Mesothelial cell of epicardium (in vitro differentiated cells): Measurements from ENCODE around the gene DAGLA. TPM values are rescaled to one million over a fixed set of nuclear protein-coding genes. Genes with fewer than 3 reads are reported as not detected.

Source experiments
- DNase-seq, 2 experiments: peaks; one replicate each; pipeline ENCODE4 v3.0.0; 2021; ENCODE audit warnings: low spot score in 2 of 2; ENCODE audit not compliant: unreplicated experiment in 2 of 2
- H3K27ac Mint-ChIP-seq: 2 replicates; pipeline ENCODE4 v1.8.0; 2021; ENCODE audit warnings: mixed read lengths
- H3K27me3 Mint-ChIP-seq: 2 replicates; pipeline ENCODE4 v1.8.0; 2021; ENCODE audit warnings: low read depth, mixed read lengths
- H3K36me3 Mint-ChIP-seq: 2 replicates; pipeline ENCODE4 v1.8.0; 2021; ENCODE audit warnings: mixed read lengths
- H3K4me1 Mint-ChIP-seq: 2 replicates; pipeline ENCODE4 v1.8.0; 2021; ENCODE audit warnings: mixed read lengths
- H3K4me3 Mint-ChIP-seq: 2 replicates; pipeline ENCODE4 v1.8.0; 2021; ENCODE audit warnings: mild to moderate bottlenecking, moderate library complexity, mixed read lengths
- H3K9me3 Mint-ChIP-seq: 2 replicates; pipeline ENCODE4 v1.8.0; 2021; ENCODE audit warnings: mixed read lengths
- total RNA-seq: library from RNA; stranded (reverse); gene quantifications from 3 replicates; pipeline ENCODE4 v1.2.1, GENCODE V29; 2021
- TF ChIP-seq, protein P1 (sequence below): fragments of 200-600 bp; sonication (generic); IDR thresholded peaks from one replicate; pipeline ENCODE4 v1.5.0; 2021; ENCODE audit warnings: antibody characterized with exemption; ENCODE audit not compliant: unreplicated experiment

Gene DAGLA
- total RNA-seq, 1 donor from 2014 or later: 8.1 TPM

DNA sequence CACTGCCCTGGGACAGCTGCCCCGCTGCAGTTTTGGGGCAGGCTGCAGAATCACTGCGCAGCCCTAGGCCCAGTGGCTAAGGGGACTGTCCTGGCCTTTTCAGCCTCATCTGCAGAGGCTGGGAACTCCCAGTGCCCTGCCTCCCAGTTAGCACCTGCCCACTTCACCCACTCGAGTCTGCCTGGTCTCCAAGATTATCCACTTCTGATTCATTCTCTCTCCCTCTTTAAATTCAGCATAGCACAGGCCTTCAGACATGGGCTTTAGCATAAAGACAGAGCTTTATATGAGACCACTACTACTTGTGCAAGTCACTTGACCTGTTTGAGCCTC lies 8.9 kb downstream of the DAGLA start:
- Mint-ChIP-seq H3K27ac (no peak overlapping the region), H3K4me1 (peaks cover 10% of the 10 kb centered on the region), H3K36me3 (no peaks in the 10 kb centered on the region), H3K9me3 (no peaks in the 10 kb centered on the region), H3K27me3 (peaks cover 3% of the 10 kb centered on the region), H3K4me3 (no peak overlapping the region)
- no peak for DNase-seq
- TF ChIP-seq, protein P1, sequence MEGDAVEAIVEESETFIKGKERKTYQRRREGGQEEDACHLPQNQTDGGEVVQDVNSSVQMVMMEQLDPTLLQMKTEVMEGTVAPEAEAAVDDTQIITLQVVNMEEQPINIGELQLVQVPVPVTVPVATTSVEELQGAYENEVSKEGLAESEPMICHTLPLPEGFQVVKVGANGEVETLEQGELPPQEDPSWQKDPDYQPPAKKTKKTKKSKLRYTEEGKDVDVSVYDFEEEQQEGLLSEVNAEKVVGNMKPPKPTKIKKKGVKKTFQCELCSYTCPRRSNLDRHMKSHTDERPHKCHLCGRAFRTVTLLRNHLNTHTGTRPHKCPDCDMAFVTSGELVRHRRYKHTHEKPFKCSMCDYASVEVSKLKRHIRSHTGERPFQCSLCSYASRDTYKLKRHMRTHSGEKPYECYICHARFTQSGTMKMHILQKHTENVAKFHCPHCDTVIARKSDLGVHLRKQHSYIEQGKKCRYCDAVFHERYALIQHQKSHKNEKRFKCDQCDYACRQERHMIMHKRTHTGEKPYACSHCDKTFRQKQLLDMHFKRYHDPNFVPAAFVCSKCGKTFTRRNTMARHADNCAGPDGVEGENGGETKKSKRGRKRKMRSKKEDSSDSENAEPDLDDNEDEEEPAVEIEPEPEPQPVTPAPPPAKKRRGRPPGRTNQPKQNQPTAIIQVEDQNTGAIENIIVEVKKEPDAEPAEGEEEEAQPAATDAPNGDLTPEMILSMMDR: no peak

DNA sequence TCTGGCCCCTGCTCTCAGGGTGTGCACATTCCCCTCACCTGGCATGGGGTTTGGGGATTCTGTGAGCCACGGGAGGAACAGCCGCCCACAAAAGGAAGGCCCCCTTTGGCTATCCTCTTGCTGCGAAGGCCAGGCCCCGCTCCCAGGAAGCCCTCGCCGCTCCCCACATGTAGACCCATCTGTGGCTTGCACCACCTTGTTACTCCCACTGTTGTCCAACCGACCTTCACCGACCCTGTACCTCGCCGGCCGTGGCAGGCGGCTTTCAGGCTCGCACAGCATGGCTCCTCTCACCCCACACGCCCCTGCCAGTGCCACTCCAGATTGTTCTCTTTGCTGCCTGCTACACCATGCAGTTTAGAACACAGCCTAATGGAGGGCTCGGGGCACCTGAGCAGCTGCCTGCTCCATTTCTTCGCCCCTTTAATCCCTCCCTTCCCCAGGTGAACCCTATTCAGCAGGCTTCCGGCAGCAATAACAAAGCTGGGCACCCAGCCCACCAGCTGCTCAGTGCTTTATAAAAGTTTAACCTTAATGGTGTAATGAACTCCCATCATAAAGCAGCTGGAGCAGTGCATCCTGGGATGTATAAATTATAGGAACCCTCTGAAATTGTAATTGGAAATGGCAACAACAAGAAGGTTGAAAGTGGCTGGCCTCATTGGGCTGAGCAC lies 10.7 kb downstream of the DAGLA start:
- no peak overlapping the region for H3K4me3 Mint-ChIP-seq
- DNase-seq: no peak
- TF ChIP-seq, protein P1: no peak
- H3K27me3 Mint-ChIP-seq: peaks cover 2% of the 10 kb centered on the region
- H3K9me3 Mint-ChIP-seq: no peaks in the 10 kb centered on the region
- H3K36me3 Mint-ChIP-seq: no peaks in the 10 kb centered on the region
- H3K4me1 Mint-ChIP-seq: peaks cover 16% of the 10 kb centered on the region
- no peak overlapping the region for H3K27ac Mint-ChIP-seq

DNA sequence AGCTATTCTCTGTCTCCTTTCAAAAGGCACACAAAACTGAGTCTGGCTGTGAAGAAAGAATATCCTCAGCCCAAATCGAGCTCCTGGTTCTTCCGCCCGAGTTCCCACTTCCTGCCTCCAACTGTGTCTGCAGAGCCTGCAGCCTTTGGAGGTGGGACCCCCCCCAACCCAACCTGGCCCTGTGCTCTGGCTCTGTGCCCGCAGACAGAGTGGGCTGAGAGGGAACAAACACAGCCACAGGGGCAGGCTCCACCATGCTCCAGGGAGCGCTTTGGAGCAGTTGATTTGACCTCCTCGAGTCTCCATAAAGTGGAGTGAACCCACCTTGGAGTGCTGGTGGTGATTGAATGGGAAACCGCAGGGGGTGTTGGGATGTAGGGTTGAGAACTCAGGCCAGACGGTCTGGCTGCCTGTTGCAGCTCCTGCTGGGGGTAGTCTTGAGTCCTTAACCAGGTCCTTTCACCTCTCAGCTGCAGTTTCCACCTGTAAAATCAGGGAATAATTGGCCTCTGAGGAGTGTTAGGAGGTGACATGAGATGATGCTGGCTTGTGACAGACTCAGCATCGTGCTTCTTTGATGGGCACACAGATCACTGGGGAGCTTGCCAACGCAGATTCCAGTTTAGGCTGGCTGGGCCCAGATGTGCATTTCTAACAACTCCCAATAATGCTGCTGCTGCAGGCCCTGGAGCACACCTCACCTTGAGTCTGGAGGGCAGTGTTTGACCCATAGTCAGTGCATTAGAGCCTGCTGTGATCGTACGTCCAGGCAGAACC lies 11.4 kb downstream of the DAGLA start:
- no peaks in the 10 kb centered on the region for H3K9me3 Mint-ChIP-seq
- H3K4me1 Mint-ChIP-seq: peaks cover 21% of the 10 kb centered on the region
- no peak overlapping the region for H3K4me3 Mint-ChIP-seq
- H3K27ac Mint-ChIP-seq: no peak overlapping the region
- H3K27me3 Mint-ChIP-seq: no peaks in the 10 kb centered on the region
- TF ChIP-seq, protein P1: no peak
- no peaks in the 10 kb centered on the region for H3K36me3 Mint-ChIP-seq
- no peak for DNase-seq

DNA sequence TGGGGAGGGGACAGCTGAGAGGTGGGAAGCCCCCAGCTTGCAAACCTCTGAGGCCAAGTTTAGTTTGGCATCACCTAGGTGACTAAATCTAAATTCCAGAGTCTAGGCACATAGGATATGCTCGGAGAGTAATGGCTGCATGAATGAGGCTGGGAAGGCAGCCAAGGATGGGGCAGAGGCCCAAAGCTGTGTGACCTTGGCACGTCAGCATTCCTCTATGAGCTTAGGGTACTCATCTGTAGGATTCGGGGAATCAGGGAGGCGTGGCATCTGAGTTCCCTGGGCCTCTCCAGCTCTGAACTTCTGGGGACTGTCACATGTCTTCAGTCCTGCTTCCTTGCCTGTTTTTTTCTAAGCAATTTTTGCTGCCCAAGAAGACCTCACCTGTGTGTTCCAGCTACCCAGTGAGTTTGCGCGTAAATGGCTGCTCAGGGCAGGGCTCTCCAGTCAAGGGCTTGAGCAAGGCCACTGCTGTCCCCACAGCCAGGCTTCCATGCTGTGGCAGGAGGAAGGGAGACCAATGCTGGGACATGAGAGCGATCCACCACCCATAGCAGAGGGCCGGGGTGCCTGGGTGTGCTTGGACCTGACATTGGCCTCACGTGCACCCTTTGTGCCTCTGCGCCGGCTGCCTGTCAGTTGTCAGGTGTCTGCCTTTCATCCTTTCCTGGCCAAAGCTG lies 13.9 kb downstream of the DAGLA start:
- peaks cover 25% of the 10 kb centered on the region for H3K4me1 Mint-ChIP-seq
- no peak overlapping the region for H3K4me3 Mint-ChIP-seq
- no peak overlapping the region for H3K27ac Mint-ChIP-seq

DNA sequence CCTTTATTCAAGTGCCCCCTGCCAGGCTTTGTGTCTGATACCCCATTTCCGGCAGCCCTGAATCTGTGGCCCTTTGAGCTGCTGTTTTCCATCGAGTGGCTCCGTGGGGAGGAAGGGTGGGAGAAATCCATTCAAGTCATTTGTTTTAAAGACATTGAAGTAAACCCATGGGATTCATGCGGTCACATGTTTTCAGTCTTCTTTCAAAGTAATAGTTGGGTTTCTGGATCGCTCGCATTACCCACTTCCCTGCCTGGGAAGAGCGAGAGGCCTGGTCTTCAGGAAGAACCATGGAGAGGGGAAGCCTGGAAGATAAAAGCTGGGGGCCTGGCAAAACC lies 14.4 kb downstream of the DAGLA start:
- Mint-ChIP-seq H3K27ac (no peak overlapping the region), H3K9me3 (no peaks in the 10 kb centered on the region), H3K27me3 (no peaks in the 10 kb centered on the region), H3K4me1 (peaks cover 25% of the 10 kb centered on the region), H3K36me3 (no peaks in the 10 kb centered on the region), H3K4me3 (no peak overlapping the region)
- TF ChIP-seq, protein P1: no peak
- no peak for DNase-seq

More for the DNA sequence above, 13.9 kb downstream of the DAGLA start:
- TF ChIP-seq, protein P1: no peak
- Mint-ChIP-seq H3K36me3 (no peaks in the 10 kb centered on the region), H3K27me3 (no peaks in the 10 kb centered on the region), H3K9me3 (no peaks in the 10 kb centered on the region)
- DNase-seq: no peak
